ENCODE data around the gene TPPP3. TPM values are rescaled to one million over a fixed set of nuclear protein-coding genes. Genes with fewer than 3 reads are reported as not detected.

TPPP3 gene
- total RNA-seq, 1 experiment from 2014 or later, result 0.39 TPM

DNA sequence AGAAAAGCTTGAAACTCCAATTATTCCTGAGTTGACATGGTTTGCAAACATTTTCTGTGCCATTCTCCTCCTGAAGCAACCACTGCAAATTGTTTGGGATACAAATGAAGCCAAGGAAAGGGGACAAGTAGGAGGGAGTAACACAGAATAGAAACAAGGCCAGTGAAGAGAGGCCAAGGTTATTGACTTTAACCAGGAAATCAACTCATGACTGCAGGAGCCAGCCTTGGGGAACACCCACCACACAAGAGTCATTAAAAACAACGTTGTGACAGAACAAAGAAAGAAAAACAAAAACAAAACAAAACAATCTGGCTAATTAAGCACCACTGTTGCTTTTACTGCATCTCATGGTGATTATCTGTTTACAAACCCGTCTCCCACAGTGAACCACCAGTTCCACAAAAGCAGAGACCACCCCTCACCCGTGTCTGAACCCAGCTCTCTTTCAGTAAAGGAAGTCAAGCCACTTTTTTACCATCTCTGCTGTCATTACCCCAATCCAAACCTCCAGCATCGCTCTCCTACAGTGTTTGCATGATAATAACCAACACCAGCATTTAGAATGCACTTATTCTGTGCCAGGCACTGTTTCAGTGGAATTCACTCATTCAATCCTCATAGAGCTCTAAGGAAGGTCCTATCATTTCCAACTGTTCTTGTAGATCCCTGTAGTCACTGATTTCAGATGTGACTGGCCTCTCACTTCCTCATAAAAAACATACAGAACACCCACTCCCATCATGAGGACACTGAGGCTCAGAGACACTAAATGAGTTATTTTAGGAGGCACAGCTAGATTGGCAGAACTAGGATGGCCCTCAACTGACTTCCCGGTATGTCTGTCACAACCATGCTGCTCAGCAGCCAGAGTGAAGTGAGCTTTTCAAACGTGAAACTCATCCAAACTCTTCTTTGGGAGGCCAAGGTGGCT is 20.9 kb upstream of the TPPP3 start:
- Histone ChIP-seq H3K27me3 (replicated peaks; ENCODE audit: control insufficient read depth, insufficient read depth, low read length) (no peaks in the 10 kb centered on the region), H3K9me3 (no peaks in the 10 kb centered on the region), H3K4me3 (ENCODE audit: low read depth, low read length) (no peak overlapping the region), H3K4me1 (peaks cover 42% of the 10 kb centered on the region), H3K36me3 (ENCODE audit: control insufficient read depth, insufficient read depth, low read length) (no peaks in the 10 kb centered on the region)
- Mint-ChIP-seq H3K36me3 (ENCODE audit: insufficient read depth, unreplicated experiment) (no peaks in the 10 kb centered on the region), H3K27ac (ENCODE audit: unreplicated experiment) (peak overlapping the region; percentile 30), H3K4me3 (ENCODE audit: unreplicated experiment) (no peak overlapping the region), H3K9me3 (ENCODE audit: unreplicated experiment) (no peaks in the 10 kb centered on the region), H3K4me1 (ENCODE audit: low read depth, unreplicated experiment) (peaks cover 44% of the 10 kb centered on the region), H3K27me3 (ENCODE audit: insufficient read depth, unreplicated experiment) (no peaks in the 10 kb centered on the region)
- CTCF ChIA-PET, result interaction anchor here (0.7 to 1.0 kb wide), 2 partner anchors 14 to 551 kb away, joined by 3 to 7 read pairs; no protein-coding TSS in a partner anchor
- no peak for DNase-seq
- POLR2A ChIA-PET, result no interaction called here
- intact Hi-C loops (cut with micrococcal nuclease; ENCODE audit: unreplicated experiment), result no loop called here
- BruUV-seq (replicated peaks), result no TSS peak
- TF ChIP-seq, protein P1, sequence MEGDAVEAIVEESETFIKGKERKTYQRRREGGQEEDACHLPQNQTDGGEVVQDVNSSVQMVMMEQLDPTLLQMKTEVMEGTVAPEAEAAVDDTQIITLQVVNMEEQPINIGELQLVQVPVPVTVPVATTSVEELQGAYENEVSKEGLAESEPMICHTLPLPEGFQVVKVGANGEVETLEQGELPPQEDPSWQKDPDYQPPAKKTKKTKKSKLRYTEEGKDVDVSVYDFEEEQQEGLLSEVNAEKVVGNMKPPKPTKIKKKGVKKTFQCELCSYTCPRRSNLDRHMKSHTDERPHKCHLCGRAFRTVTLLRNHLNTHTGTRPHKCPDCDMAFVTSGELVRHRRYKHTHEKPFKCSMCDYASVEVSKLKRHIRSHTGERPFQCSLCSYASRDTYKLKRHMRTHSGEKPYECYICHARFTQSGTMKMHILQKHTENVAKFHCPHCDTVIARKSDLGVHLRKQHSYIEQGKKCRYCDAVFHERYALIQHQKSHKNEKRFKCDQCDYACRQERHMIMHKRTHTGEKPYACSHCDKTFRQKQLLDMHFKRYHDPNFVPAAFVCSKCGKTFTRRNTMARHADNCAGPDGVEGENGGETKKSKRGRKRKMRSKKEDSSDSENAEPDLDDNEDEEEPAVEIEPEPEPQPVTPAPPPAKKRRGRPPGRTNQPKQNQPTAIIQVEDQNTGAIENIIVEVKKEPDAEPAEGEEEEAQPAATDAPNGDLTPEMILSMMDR (IDR thresholded peaks at IDR 0.05; ENCODE audit: insufficient read depth in 1 of 2, low read depth in 1 of 2, low read length in 1 of 2, severe bottlenecking in 1 of 2, unreplicated experiment in 1 of 2), result no peak

GRCh38 chr16:67412294-67412693 is 19.0 kb upstream of the TPPP3 start:
- CTCF ChIA-PET, result interaction anchor here (0.5 to 1.8 kb wide), 3 partner anchors 16 to 80 kb away, joined by 3 to 5 read pairs (median 5); partner anchors contain the start of gene HSD11B2
- Histone ChIP-seq H3K27me3 (replicated peaks; ENCODE audit: control insufficient read depth, insufficient read depth, low read length) (no peaks in the 10 kb centered on the region), H3K36me3 (ENCODE audit: control insufficient read depth, insufficient read depth, low read length) (no peaks in the 10 kb centered on the region), H3K9me3 (no peaks in the 10 kb centered on the region), H3K4me3 (ENCODE audit: low read depth, low read length) (no peak overlapping the region), H3K4me1 (peaks cover 24% of the 10 kb centered on the region)
- Mint-ChIP-seq H3K36me3 (ENCODE audit: insufficient read depth, unreplicated experiment) (no peaks in the 10 kb centered on the region), H3K27me3 (ENCODE audit: insufficient read depth, unreplicated experiment) (no peaks in the 10 kb centered on the region), H3K9me3 (ENCODE audit: unreplicated experiment) (no peaks in the 10 kb centered on the region), H3K4me3 (ENCODE audit: unreplicated experiment) (no peak overlapping the region), H3K27ac (ENCODE audit: unreplicated experiment) (no peak overlapping the region), H3K4me1 (ENCODE audit: low read depth, unreplicated experiment) (peaks cover 33% of the 10 kb centered on the region)
- POLR2A ChIA-PET, result interaction anchor here (0.5 kb wide), 1 partner anchor 20 kb away, joined by 3 read pairs; no protein-coding TSS in a partner anchor
- no TSS peak for BruUV-seq (replicated peaks)
- TF ChIP-seq, protein P1 (IDR thresholded peaks at IDR 0.05; ENCODE audit: insufficient read depth in 1 of 2, low read depth in 1 of 2, low read length in 1 of 2, severe bottlenecking in 1 of 2, unreplicated experiment in 1 of 2), result no peak
- intact Hi-C loops (cut with micrococcal nuclease; ENCODE audit: unreplicated experiment), result no loop called here
- DNase-seq, result no peak

DNA sequence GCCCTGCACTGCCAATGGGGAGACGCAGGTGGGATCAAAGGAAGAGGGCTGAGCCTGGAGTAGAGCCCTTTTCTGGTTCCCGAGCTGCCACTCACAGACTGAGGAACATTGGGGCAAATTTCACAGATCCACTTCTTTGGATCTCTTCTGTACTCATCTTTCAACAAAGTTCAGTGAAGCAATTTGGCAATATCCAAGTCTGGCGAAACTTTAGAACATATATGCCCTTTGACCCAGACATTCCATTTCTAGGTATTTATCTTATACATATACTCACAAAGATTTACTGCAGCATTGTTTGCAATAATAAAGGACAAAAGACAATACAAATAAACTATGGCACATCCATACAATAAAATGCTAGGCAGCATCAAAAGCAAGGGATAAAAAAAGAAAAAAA is 18.0 kb upstream of the TPPP3 start:
- Mint-ChIP-seq H3K27me3 (ENCODE audit: insufficient read depth, unreplicated experiment) (no peaks in the 10 kb centered on the region), H3K4me3 (ENCODE audit: unreplicated experiment) (no peak overlapping the region), H3K9me3 (ENCODE audit: unreplicated experiment) (no peaks in the 10 kb centered on the region), H3K36me3 (ENCODE audit: insufficient read depth, unreplicated experiment) (no peaks in the 10 kb centered on the region), H3K4me1 (ENCODE audit: low read depth, unreplicated experiment) (peaks cover 25% of the 10 kb centered on the region), H3K27ac (ENCODE audit: unreplicated experiment) (peak overlapping the region; percentile 65)
- DNase-seq, result peak in 1 of 2 experiments; percentile 57
- H3K27me3 ChIP-seq (replicated peaks; ENCODE audit: control insufficient read depth, insufficient read depth, low read length), result no peaks in the 10 kb centered on the region
- no TSS peak for BruUV-seq (replicated peaks)
- H3K36me3 ChIP-seq (ENCODE audit: control insufficient read depth, insufficient read depth, low read length), result no peaks in the 10 kb centered on the region
- no peak overlapping the region for H3K4me3 ChIP-seq (ENCODE audit: low read depth, low read length)
- intact Hi-C loops (cut with micrococcal nuclease; ENCODE audit: unreplicated experiment), result no loop called here
- peaks cover 23% of the 10 kb centered on the region for H3K4me1 ChIP-seq
- TF ChIP-seq, protein P1 (IDR thresholded peaks at IDR 0.05; ENCODE audit: insufficient read depth in 1 of 2, low read depth in 1 of 2, low read length in 1 of 2, severe bottlenecking in 1 of 2, unreplicated experiment in 1 of 2), result no peak
- ChIA-PET POLR2A (interaction anchor here (0.6 kb wide), 1 partner anchor 293 kb away, joined by 5 read pairs; no protein-coding TSS in a partner anchor), CTCF (interaction anchor here (1.0 kb wide), 1 partner anchor 17 kb away, joined by 5 read pairs; no protein-coding TSS in a partner anchor)
- H3K9me3 ChIP-seq, result no peaks in the 10 kb centered on the region

Measured in Caco-2 (cell line).